Hepatocyte (in vitro differentiated cells): ENCODE measurements around the gene SMAD7. TPM values are rescaled to one million over a fixed set of nuclear protein-coding genes. Genes with fewer than 3 reads are reported as not detected.

Source experiments
- DNase-seq: peaks from one replicate; pipeline ENCODE4 v3.0.0-alpha.2; 2016; ENCODE audit warnings: low spot score
- H2AFZ ChIP-seq: fragments of 200-600 bp; sonication (generic); 2 replicates; pipeline ENCODE4 v1.6.0; 2016; ENCODE audit warnings: antibody characterized with exemption, mild to moderate bottlenecking
- H3K27ac ChIP-seq: fragments of 200-600 bp; sonication (generic); 2 replicates; pipeline ENCODE4 v1.5.1; 2016; ENCODE audit warnings: mild to moderate bottlenecking
- H3K27me3 ChIP-seq: fragments of 200-600 bp; sonication (generic); 2 replicates; pipeline ENCODE4 v1.6.1; 2016
- H3K36me3 ChIP-seq: fragments of 200-600 bp; sonication (generic); replicated peaks from 2 replicates; pipeline ENCODE4 v1.5.1; 2016; ENCODE audit warnings: low read depth; ENCODE audit not compliant: insufficient read depth
- H3K4me1 ChIP-seq: fragments of 200-600 bp; sonication (generic); 2 replicates; pipeline ENCODE4 v1.5.1; 2016; ENCODE audit warnings: mild to moderate bottlenecking, moderate library complexity; ENCODE audit not compliant: insufficient read depth
- H3K4me2 ChIP-seq: fragments of 200-600 bp; sonication (generic); 2 replicates; pipeline ENCODE4 v1.6.0; 2016
- H3K4me3 ChIP-seq: fragments of 200-600 bp; sonication (generic); 2 replicates; pipeline ENCODE4 v1.5.1; 2016; ENCODE audit warnings: mild to moderate bottlenecking
- H3K79me2 ChIP-seq: fragments of 200-600 bp; sonication (generic); 2 replicates; pipeline ENCODE4 v1.6.0; 2017; ENCODE audit warnings: mild to moderate bottlenecking
- H3K9me2 ChIP-seq: fragments of 200-600 bp; sonication (generic); replicated peaks from 2 replicates; pipeline ENCODE4 v1.6.0; 2017; ENCODE audit warnings: mild to moderate bottlenecking; ENCODE audit not compliant: insufficient read depth
- H3K9me3 ChIP-seq: fragments of 200-600 bp; sonication (generic); 2 replicates; pipeline ENCODE4 v1.5.1; 2016; ENCODE audit warnings: low read depth, mild to moderate bottlenecking
- H4K20me1 ChIP-seq: fragments of 200-600 bp; sonication (generic); 2 replicates; pipeline ENCODE4 v1.6.0; 2016; ENCODE audit warnings: mild to moderate bottlenecking; ENCODE audit not compliant: insufficient read depth, poor library complexity, severe bottlenecking
- CTCF ChIP-seq: fragments of 200-600 bp; sonication (generic); IDR thresholded peaks from 2 replicates; pipeline ENCODE4 v1.5.1; 2016; ENCODE audit warnings: antibody characterized with exemption, mild to moderate bottlenecking; ENCODE audit not compliant: poor library complexity
- EZH2 ChIP-seq: fragments of 200-600 bp; sonication (generic); IDR thresholded peaks from 2 replicates; pipeline ENCODE4 v1.6.1; 2016; ENCODE audit warnings: antibody characterized with exemption, mild to moderate bottlenecking, borderline replicate concordance
- EZH2phosphoT487 ChIP-seq: fragments of 200-600 bp; sonication (generic); IDR thresholded peaks from one replicate; pipeline ENCODE4 v1.6.1; 2018; ENCODE audit warnings: antibody characterized with exemption, mild to moderate bottlenecking, low read depth, moderate library complexity; ENCODE audit not compliant: unreplicated experiment, severe bottlenecking
- WGBS: methylation state at CpG from one replicate; pipeline ENCODE4 v1.1.6; 2016; ENCODE audit warnings: low lambda C conversion rate; ENCODE audit errors: missing lambda C conversion rate; 5-methylcytosine and 5-hydroxymethylcytosine counted together
- polyA plus RNA-seq: library from polyadenylated mRNA; unstranded; fragments of >200 nt; fragmentation: Nextera tagmentation; extraction: Ambion mirVana; gene quantifications from 2 replicates; pipeline ENCODE4 v1.2.1, GENCODE V29; 2016
- total RNA-seq: library from RNA; depleted of rRNA; stranded (reverse); fragments of >200 nt; gene quantifications from 2 replicates; pipeline ENCODE4 v1.2.3, GENCODE V29; 2014

The SMAD7 gene
- total and polyA plus RNA-seq, 2 experiments from 2014 or later, result 65.4 to 71.1 TPM

DNA sequence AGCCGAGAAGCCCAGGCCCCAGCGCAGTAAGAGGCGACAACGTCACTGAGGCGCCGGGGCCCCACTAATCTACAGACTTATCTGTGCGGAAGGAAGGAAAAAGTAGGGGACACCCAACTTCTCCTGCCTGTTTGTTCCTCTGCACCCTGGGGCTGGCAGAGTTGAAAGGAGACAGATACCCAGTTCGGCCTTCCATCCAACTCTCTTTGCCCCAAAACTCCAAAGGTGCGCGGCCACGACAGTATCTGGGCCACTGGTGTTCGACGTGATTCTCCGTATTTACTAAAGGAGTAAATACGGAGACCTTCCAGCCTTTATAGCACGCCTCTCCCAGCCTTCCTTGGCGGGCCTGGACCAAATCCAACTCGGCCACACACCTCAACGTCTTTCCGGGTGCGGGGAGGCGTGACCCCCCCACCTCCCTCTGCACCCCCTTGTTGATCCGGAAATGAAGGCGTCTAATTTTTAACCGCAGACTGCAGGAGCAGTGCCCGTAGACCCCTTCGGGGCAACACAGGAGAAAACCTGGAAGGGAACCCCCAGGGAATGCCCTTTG, 1.6 kb downstream of the SMAD7 start:
- Histone ChIP-seq H4K20me1 (peaks cover 72% of the 10 kb centered on the region), H3K4me3 (peak overlapping the region; percentile 92)
- WGBS, result 1% methylated on average over 25 of the region's 27 CpGs

GRCh38 chr18:48948112-48949049, 2.4 kb downstream of the SMAD7 start:
- peaks cover 36% of the 10 kb centered on the region for H3K4me1 ChIP-seq

More for the DNA sequence above, 1.6 kb downstream of the SMAD7 start:
- no peak for TF ChIP-seq EZH2phosphoT487
- TF ChIP-seq EZH2, result no peak
- TF ChIP-seq CTCF, result no peak
- Histone ChIP-seq H3K4me1 (peaks cover 28% of the 10 kb centered on the region), H3K79me2 (peaks cover 83% of the 10 kb centered on the region), H2AFZ (no peak overlapping the region), H3K27me3 (no peaks in the 10 kb centered on the region), H3K4me2 (peak overlapping the region; percentile 97), H3K9me2 (no peaks in the 10 kb centered on the region), H3K9me3 (no peaks in the 10 kb centered on the region), H3K27ac (peak overlapping the region; percentile 100), H3K36me3 (no peaks in the 10 kb centered on the region)
- peak; percentile 52 for DNase-seq

DNA sequence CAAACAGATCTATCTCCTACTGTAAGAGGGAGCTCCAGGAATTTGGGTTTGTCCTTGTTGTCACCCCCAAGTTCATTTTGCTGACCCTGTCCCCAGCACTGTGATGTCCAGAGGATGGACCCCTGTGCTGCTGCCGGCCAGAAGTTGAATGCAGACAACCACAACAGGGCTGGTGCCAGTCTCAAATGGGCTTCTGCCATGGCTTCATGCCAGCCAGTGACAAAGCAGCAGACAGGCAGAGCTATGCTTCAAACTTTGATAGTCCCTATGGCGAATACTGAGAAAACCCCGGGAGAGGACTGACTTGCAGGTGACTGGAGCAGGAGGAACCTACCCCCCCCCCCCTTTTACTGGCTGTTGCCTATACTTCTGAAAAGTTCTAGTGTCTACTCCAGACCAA, 3.2 kb downstream of the SMAD7 start:
- Histone ChIP-seq H2AFZ (no peak overlapping the region), H4K20me1 (peaks cover 87% of the 10 kb centered on the region), H3K4me1 (peaks cover 44% of the 10 kb centered on the region), H3K27me3 (no peaks in the 10 kb centered on the region), H3K36me3 (no peaks in the 10 kb centered on the region), H3K9me3 (no peaks in the 10 kb centered on the region), H3K4me3 (peak overlapping the region; percentile 92), H3K9me2 (no peaks in the 10 kb centered on the region), H3K4me2 (peak overlapping the region; percentile 97), H3K27ac (peak overlapping the region; percentile 100), H3K79me2 (peaks cover 91% of the 10 kb centered on the region)
- peak; percentile 36 for DNase-seq
- WGBS, result 4% methylated on average over 3 of the region's 3 CpGs
- no peak for TF ChIP-seq EZH2phosphoT487
- no peak for TF ChIP-seq CTCF
- no peak for TF ChIP-seq EZH2

More at GRCh38 chr18:48948112-48949049, 2.4 kb downstream of the SMAD7 start:
- Histone ChIP-seq H3K9me2 (no peaks in the 10 kb centered on the region), H3K27ac (peak overlapping the region; percentile 100), H3K4me2 (peak overlapping the region; percentile 97), H3K27me3 (no peaks in the 10 kb centered on the region), H3K4me3 (peak overlapping the region; percentile 92), H3K9me3 (no peaks in the 10 kb centered on the region), H3K36me3 (no peaks in the 10 kb centered on the region), H3K79me2 (peaks cover 83% of the 10 kb centered on the region), H4K20me1 (peaks cover 79% of the 10 kb centered on the region), H2AFZ (no peak overlapping the region)
- under 1% methylated on average over 40 of the region's 52 CpGs for WGBS
- TF ChIP-seq EZH2 (no peak), EZH2phosphoT487 (no peak), CTCF (no peak)
- DNase-seq, result peak; percentile 85
